HG03432 (cell line): ENCODE data around the gene TSHZ3.

Source experiments
- ATAC-seq: cut with Tn5 transposase; IDR thresholded peaks from one replicate; pipeline ENCODE4 v1.9.1; 2021; ENCODE audit warnings: mild to moderate bottlenecking, moderate library complexity; ENCODE audit not compliant: unreplicated experiment

The TSHZ3 gene

GRCh38 chr19:31314849-31315629 is 34.2 kb downstream of the TSHZ3 start:
- no peak for ATAC-seq

- ATAC-seq, result no peak
These were observed 35.1 kb downstream of the TSHZ3 start for GRCh38 chr19:31314156-31314555.

GRCh38 chr19:31313291-31314030 is 35.8 kb downstream of the TSHZ3 start:
- no peak for ATAC-seq

GRCh38 chr19:31312677-31313244 is 36.5 kb downstream of the TSHZ3 start:
- ATAC-seq, result no peak

GRCh38 chr19:31312009-31312676 is 37.1 kb downstream of the TSHZ3 start:
- ATAC-seq, result no peak

GRCh38 chr19:31310432-31311133 is 38.7 kb downstream of the TSHZ3 start:
- ATAC-seq, result no peak

GRCh38 chr19:31308781-31309180 is 40.5 kb downstream of the TSHZ3 start:
- ATAC-seq, result no peak

GRCh38 chr19:31307071-31307669 is 42.1 kb downstream of the TSHZ3 start:
- no peak for ATAC-seq

- ATAC-seq, result no peak
These were observed 43.1 kb downstream of the TSHZ3 start for GRCh38 chr19:31306006-31306753.

- no peak for ATAC-seq
These were observed 44.4 kb downstream of the TSHZ3 start for GRCh38 chr19:31304831-31305312.

- no peak for ATAC-seq
These were observed 45.9 kb downstream of the TSHZ3 start for GRCh38 chr19:31303262-31303815.

GRCh38 chr19:31301306-31301980 is 47.8 kb downstream of the TSHZ3 start:
- no peak for ATAC-seq

- no peak for ATAC-seq
These were observed 48.8 kb downstream of the TSHZ3 start for GRCh38 chr19:31300422-31300821.

- ATAC-seq, result no peak
These were observed 49.6 kb downstream of the TSHZ3 start for GRCh38 chr19:31299665-31300064.

GRCh38 chr19:31297991-31298390 is 51.2 kb downstream of the TSHZ3 start:
- ATAC-seq, result no peak

- no peak for ATAC-seq
These were observed 52.4 kb downstream of the TSHZ3 start for GRCh38 chr19:31296741-31297390.

GRCh38 chr19:31294189-31294588 is 55.0 kb downstream of the TSHZ3 start:
- ATAC-seq, result no peak

GRCh38 chr19:31292639-31293185 is 56.5 kb downstream of the TSHZ3 start:
- ATAC-seq, result no peak
